ENCODE data around the gene NIFK. TPM values are rescaled to one million over a fixed set of nuclear protein-coding genes. Genes with fewer than 3 reads are reported as not detected.

The NIFK gene
- total and polyA plus RNA-seq, 2 experiments from 2014 or later, result 53.6 to 54.6 TPM

- Histone ChIP-seq H3K9me2 (replicated peaks; ENCODE audit: insufficient read depth) (no peaks in the 10 kb centered on the region), H3K36me3 (replicated peaks; ENCODE audit: insufficient read depth, low read depth) (no peaks in the 10 kb centered on the region), H3K79me2 (no peaks in the 10 kb centered on the region), H2AFZ (no peak overlapping the region), H3K4me3 (no peak overlapping the region), H3K27me3 (no peaks in the 10 kb centered on the region), H4K20me1 (ENCODE audit: insufficient read depth, poor library complexity, severe bottlenecking) (no peaks in the 10 kb centered on the region), H3K4me2 (no peak overlapping the region), H3K9me3 (ENCODE audit: low read depth) (no peaks in the 10 kb centered on the region), H3K4me1 (ENCODE audit: insufficient read depth) (no peaks in the 10 kb centered on the region), H3K27ac (no peak overlapping the region)
- TF ChIP-seq EZH2 (IDR thresholded peaks at IDR 0.05; ENCODE audit: borderline replicate concordance) (no peak), EZH2phosphoT487 (IDR thresholded peaks at IDR 0.05; ENCODE audit: low read depth, severe bottlenecking, unreplicated experiment) (no peak), CTCF (IDR thresholded peaks at IDR 0.05; ENCODE audit: poor library complexity) (no peak)
- no peak for DNase-seq (ENCODE audit: low spot score)
- 93% methylated on average over 13 of the region's 13 CpGs for WGBS (ENCODE audit: low lambda C conversion rate, missing lambda C conversion rate)
Measured at GRCh38 chr2:121774235-121774634, 37.6 kb upstream of the NIFK start.

GRCh38 chr2:121771976-121772742 is 35.5 kb upstream of the NIFK start:
- H3K4me2 ChIP-seq, result no peak overlapping the region
- H3K36me3 ChIP-seq (replicated peaks; ENCODE audit: insufficient read depth, low read depth), result no peaks in the 10 kb centered on the region
- H4K20me1 ChIP-seq (ENCODE audit: insufficient read depth, poor library complexity, severe bottlenecking), result no peaks in the 10 kb centered on the region
- H3K4me1 ChIP-seq (ENCODE audit: insufficient read depth), result no peaks in the 10 kb centered on the region
- no peaks in the 10 kb centered on the region for H3K9me2 ChIP-seq (replicated peaks; ENCODE audit: insufficient read depth)
- H3K79me2 ChIP-seq, result no peaks in the 10 kb centered on the region
- 52% methylated on average over 6 of the region's 6 CpGs for WGBS (ENCODE audit: low lambda C conversion rate, missing lambda C conversion rate)
- no peak overlapping the region for H3K4me3 ChIP-seq
- no peaks in the 10 kb centered on the region for H3K9me3 ChIP-seq (ENCODE audit: low read depth)
- TF ChIP-seq CTCF (IDR thresholded peaks at IDR 0.05; ENCODE audit: poor library complexity) (no peak), EZH2 (IDR thresholded peaks at IDR 0.05; ENCODE audit: borderline replicate concordance) (no peak), EZH2phosphoT487 (IDR thresholded peaks at IDR 0.05; ENCODE audit: low read depth, severe bottlenecking, unreplicated experiment) (no peak)
- DNase-seq (ENCODE audit: low spot score), result no peak
- no peak overlapping the region for H3K27ac ChIP-seq
- H3K27me3 ChIP-seq, result no peaks in the 10 kb centered on the region
- no peak overlapping the region for H2AFZ ChIP-seq

- Histone ChIP-seq H3K79me2 (no peaks in the 10 kb centered on the region), H3K9me3 (ENCODE audit: low read depth) (no peaks in the 10 kb centered on the region), H4K20me1 (ENCODE audit: insufficient read depth, poor library complexity, severe bottlenecking) (no peaks in the 10 kb centered on the region), H3K27me3 (no peaks in the 10 kb centered on the region), H3K4me3 (no peak overlapping the region), H3K4me2 (no peak overlapping the region), H3K27ac (no peak overlapping the region), H3K4me1 (ENCODE audit: insufficient read depth) (no peaks in the 10 kb centered on the region), H3K9me2 (replicated peaks; ENCODE audit: insufficient read depth) (no peaks in the 10 kb centered on the region), H2AFZ (no peak overlapping the region), H3K36me3 (replicated peaks; ENCODE audit: insufficient read depth, low read depth) (peaks cover 2% of the 10 kb centered on the region)
- no peak for TF ChIP-seq EZH2 (IDR thresholded peaks at IDR 0.05; ENCODE audit: borderline replicate concordance)
- TF ChIP-seq EZH2phosphoT487 (IDR thresholded peaks at IDR 0.05; ENCODE audit: low read depth, severe bottlenecking, unreplicated experiment), result no peak
- no peak for TF ChIP-seq CTCF (IDR thresholded peaks at IDR 0.05; ENCODE audit: poor library complexity)
- no peak for DNase-seq (ENCODE audit: low spot score)
- WGBS (ENCODE audit: low lambda C conversion rate, missing lambda C conversion rate), result 87% methylated on average over 5 of the region's 5 CpGs
Measured at GRCh38 chr2:121768143-121768755, 31.6 kb upstream of the NIFK start.

Measured in hepatocyte (in vitro differentiated cells).